H1 (cell line): ENCODE results near the gene CGREF1. TPM values are rescaled to one million over a fixed set of nuclear protein-coding genes. Genes with fewer than 3 reads are reported as not detected.

Source experiments
- CTCF ChIA-PET: fragments of 300-600 bp; sonication (Branson Sonifier 250); formaldehyde crosslinking; loops from one replicate; lab custom pipeline; 2021; ENCODE audit not compliant: partially characterized antibody; lab: Charles Lee
- POLR2A ChIA-PET: fragments of 300-600 bp; sonication (Branson Sonifier 250); formaldehyde crosslinking; loops from one replicate; lab custom pipeline; 2021; ENCODE audit warnings: inconsistent platforms; ENCODE audit not compliant: partially characterized antibody; lab: Charles Lee
- DNase-seq, 2 experiments: peaks; one replicate each; pipeline versions ENCODE4 v3.0.0 to v3.0.0-alpha.2; 2010 to 2022; ENCODE audit warnings: low spot score in 2 of 2, low read depth in 1 of 2, mixed read lengths in 1 of 2
- FAIRE-seq: peaks from 2 replicates; lab custom pipeline; 2011; peaks lifted over from hg19 to GRCh38; lab: Jason Lieb, UNC
- H2AFZ ChIP-seq: 2 replicates; pipeline ENCODE4 v1.8.1; 2012; ENCODE audit warnings: low read length, inconsistent platforms
- H2AK5ac ChIP-seq: 2 replicates; pipeline ENCODE4 v1.6.1; 2013; ENCODE audit warnings: low read depth, low read length
- H2BK120ac ChIP-seq: replicated peaks from 2 replicates; pipeline ENCODE3; 2013; ENCODE audit warnings: low read depth, low read length, inconsistent platforms
- H2BK12ac ChIP-seq: 2 replicates; pipeline ENCODE4 v1.6.1; 2013; ENCODE audit warnings: low read depth, low read length
- H2BK15ac ChIP-seq: 2 replicates; pipeline ENCODE4 v1.6.1; 2013; ENCODE audit warnings: low read length
- H2BK20ac ChIP-seq: 2 replicates; pipeline ENCODE4 v1.6.1; 2013; ENCODE audit warnings: low read length
- H2BK5ac ChIP-seq: 2 replicates; pipeline ENCODE4 v1.6.1; 2013; ENCODE audit warnings: low read depth, low read length
- H3K14ac ChIP-seq: 2 replicates; pipeline ENCODE4 v1.6.1; 2013; ENCODE audit warnings: inconsistent platforms; ENCODE audit not compliant: insufficient read length
- H3K18ac ChIP-seq: 2 replicates; pipeline ENCODE4 v1.6.1; 2013; ENCODE audit warnings: low read length; ENCODE audit errors: extremely low read depth
- H3K23ac ChIP-seq: 2 replicates; pipeline ENCODE4 v1.6.1; 2013; ENCODE audit warnings: inconsistent platforms; ENCODE audit not compliant: insufficient read length
- H3K23me2 ChIP-seq: 2 replicates; pipeline ENCODE4 v1.6.1; 2013; ENCODE audit warnings: low read depth, low read length
- H3K27ac ChIP-seq: 2 replicates; pipeline ENCODE4 v1.6.1; 2011; ENCODE audit warnings: low read depth, low read length, inconsistent platforms
- H3K27me3 ChIP-seq, 4 experiments: replicated peaks in 1 of 4; 1 replicate in 1 of 4; 2 replicates in 3 of 4; pipeline versions ENCODE4 v1.6.1 to v1.8.1; 2011 to 2013; ENCODE audit warnings: low read length in 3 of 4, mild to moderate bottlenecking in 3 of 4, inconsistent platforms in 2 of 4, mixed read lengths in 2 of 4, moderate library complexity in 1 of 4; ENCODE audit not compliant: control insufficient read depth in 3 of 4, insufficient read depth in 3 of 4; ENCODE audit errors: extremely low read depth in 1 of 4
- H3K36me3 ChIP-seq, 4 experiments: 2 replicates each; pipeline versions ENCODE4 v1.6.1 to v1.8.1; 2011 to 2013; ENCODE audit warnings: mild to moderate bottlenecking in 4 of 4, low read length in 3 of 4, moderate library complexity in 2 of 4, control low read depth in 1 of 4, inconsistent platforms in 1 of 4; ENCODE audit not compliant: insufficient read depth in 4 of 4, control insufficient read depth in 2 of 4
- H3K4ac ChIP-seq: replicated peaks from 2 replicates; pipeline ENCODE3; 2013; ENCODE audit warnings: low read length, low read depth, mixed read lengths, inconsistent platforms; ENCODE audit not compliant: insufficient read length
- H3K4me1 ChIP-seq, 4 experiments: replicated peaks in 1 of 4; 1 replicate in 1 of 4; 2 replicates in 3 of 4; pipeline versions ENCODE4 v1.6.1 to v1.8.1; 2011 to 2013; ENCODE audit warnings: low read length in 3 of 4, inconsistent platforms in 2 of 4, mixed read lengths in 1 of 4; ENCODE audit not compliant: insufficient read depth in 4 of 4, control insufficient read depth in 3 of 4
- H3K4me2 ChIP-seq, 2 experiments: 2 replicates each; pipeline versions ENCODE4 v1.6.1 to v1.8.1; 2011 to 2013; ENCODE audit warnings: low read depth in 2 of 2, low read length in 2 of 2, control low read depth in 1 of 2, inconsistent platforms in 1 of 2, mild to moderate bottlenecking in 1 of 2; ENCODE audit not compliant: insufficient read depth in 1 of 2
- H3K4me3 ChIP-seq, 4 experiments: fragments of 200-600, 300-600 bp in 1 of 4; sonication (generic), shearing (Covaris generic), sonication (Bioruptor Twin) in 1 of 4; 2 replicates each; pipeline versions ENCODE4 v1.5.1 to v1.8.1; 2011 to 2016; ENCODE audit warnings: low read length in 4 of 4, low read depth in 3 of 4, control low read depth in 2 of 4, inconsistent platforms in 2 of 4, mild to moderate bottlenecking in 2 of 4, mixed read lengths in 1 of 4, moderate library complexity in 1 of 4; ENCODE audit not compliant: insufficient read depth in 2 of 4; ENCODE audit errors: extremely low read depth in 1 of 4
- H3K56ac ChIP-seq: replicated peaks from 2 replicates; pipeline ENCODE3; 2013; ENCODE audit warnings: low read depth, mild to moderate bottlenecking, mixed read lengths, low read length, inconsistent platforms; ENCODE audit not compliant: insufficient read length
- H3K79me1 ChIP-seq: 2 replicates; pipeline ENCODE4 v1.6.1; 2013; ENCODE audit warnings: low read depth, low read length, control low read depth
- H3K79me2 ChIP-seq, 2 experiments: 2 replicates each; pipeline versions ENCODE4 v1.6.1 to v1.8.1; 2012 to 2013; ENCODE audit warnings: low read length in 2 of 2, mild to moderate bottlenecking in 2 of 2, inconsistent platforms in 1 of 2; ENCODE audit not compliant: insufficient read depth in 2 of 2, control insufficient read depth in 1 of 2
- H3K9ac ChIP-seq, 4 experiments: replicated peaks in 1 of 4; 1 replicate in 1 of 4; 2 replicates in 3 of 4; pipeline versions ENCODE4 v1.6.1 to v1.8.1; 2011 to 2013; ENCODE audit warnings: low read depth in 3 of 4, low read length in 3 of 4, control low read depth in 2 of 4, mild to moderate bottlenecking in 2 of 4, moderate library complexity in 2 of 4, inconsistent platforms in 1 of 4; ENCODE audit errors: extremely low read depth in 1 of 4
- H3K9me3 ChIP-seq, 2 experiments: 2 replicates each; pipeline versions ENCODE4 v1.6.1 to v1.8.1; 2012 to 2013; ENCODE audit warnings: mild to moderate bottlenecking in 2 of 2, moderate library complexity in 2 of 2, control low read depth in 1 of 2, inconsistent platforms in 1 of 2, low read depth in 1 of 2, low read length in 1 of 2, mixed read lengths in 1 of 2; ENCODE audit not compliant: insufficient read depth in 2 of 2
- H4K20me1 ChIP-seq, 2 experiments: replicated peaks in 1 of 2; 2 replicates each; pipeline versions ENCODE3 to v1.8.1; 2011 to 2013; ENCODE audit warnings: inconsistent platforms in 2 of 2, low read length in 2 of 2, mild to moderate bottlenecking in 1 of 2; ENCODE audit not compliant: insufficient read depth in 2 of 2, control insufficient read depth in 1 of 2
- H4K5ac ChIP-seq: 2 replicates; pipeline ENCODE4 v1.6.1; 2013; ENCODE audit warnings: low read length, low read depth, mixed read lengths, inconsistent platforms; ENCODE audit not compliant: insufficient read length
- H4K8ac ChIP-seq: 2 replicates; pipeline ENCODE4 v1.8.0; 2013; ENCODE audit warnings: mild to moderate bottlenecking, moderate library complexity, low read length, inconsistent platforms; ENCODE audit not compliant: insufficient read depth; ENCODE audit errors: extremely low read depth
- H4K91ac ChIP-seq: replicated peaks from 2 replicates; pipeline ENCODE3; 2013; ENCODE audit warnings: low read length, mixed read lengths, inconsistent platforms; ENCODE audit not compliant: insufficient read length
- POLR2A ChIP-seq, 2 experiments: IDR thresholded peaks; 1 replicate in 1 of 2; 2 replicates in 1 of 2; pipeline ENCODE4 v1.6.1; 2011; ENCODE audit warnings: low read depth in 2 of 2, low read length in 2 of 2, mild to moderate bottlenecking in 2 of 2; ENCODE audit errors: control extremely low read depth in 1 of 2
- SIX5 ChIP-seq: IDR thresholded peaks from 2 replicates; pipeline ENCODE4 v1.6.1; 2011; ENCODE audit warnings: mild to moderate bottlenecking, low read depth, low read length
- WGBS, 2 experiments: shearing (Covaris generic) in 1 of 2; methylation state at CpG; one replicate each; pipeline versions ENCODE4 v1.1.6 to v1.1.7; 2013 to 2015; ENCODE audit warnings: low lambda C conversion rate in 2 of 2, mixed read lengths in 2 of 2, inconsistent platforms in 1 of 2, low coverage in 1 of 2, missing lambda C conversion rate in 1 of 2; ENCODE audit not compliant: insufficient replicate concordance in 2 of 2, insufficient coverage in 1 of 2, insufficient read length in 1 of 2; ENCODE audit errors: extremely low coverage in 1 of 2, missing lambda C conversion rate in 1 of 2; 5-methylcytosine and 5-hydroxymethylcytosine counted together
- polyA plus RNA-seq, 7 experiments: library from polyadenylated mRNA; depleted of rRNA in 3 of 7; stranded (reverse) in 5 of 7; unstranded in 2 of 7; fragments of >200 nt in 5 of 7; fragments of 200-250 nt in 2 of 7; gene quantifications; 1 replicate in 5 of 7; 2 replicates in 1 of 7; 4 replicates in 1 of 7; pipeline versions ENCODE4 v1.2.1 to v1.2.3, GENCODE V29; 2011 to 2013; ENCODE audit warnings: missing spikeins in 2 of 7, mixed read lengths in 2 of 7
- total RNA-seq: library from RNA; stranded (reverse); fragmentation: NEBNext Ultra II Directional; extraction: Animal tissue kit (Norgen Biotek cat#: 25700); gene quantifications from 2 replicates; pipeline ENCODE4 v1.2.1, GENCODE V29; 2021

Gene CGREF1
- total and polyA plus RNA-seq, 2 of the 8 experiments (the other 6 are each of a cell fraction or from before 2014, with no cell fraction given), result 2.5 to 3.4 TPM

GRCh38 chr2:27058210-27058609 lies 60.7 kb downstream of the CGREF1 start:
- Histone ChIP-seq H4K91ac (no peak overlapping the region), H3K23ac (no peak overlapping the region), H3K4ac (no peak overlapping the region), H3K4me3 (no peak overlapping the region), H3K4me1 (no peaks in the 10 kb centered on the region), H2BK120ac (no peak overlapping the region), H3K14ac (no peak overlapping the region), H3K4me2 (no peak overlapping the region), H2BK12ac (no peak overlapping the region), H4K8ac (no peak overlapping the region), H3K9ac (no peak overlapping the region), H3K9me3 (no peaks in the 10 kb centered on the region), H3K27me3 (no peaks in the 10 kb centered on the region), H4K20me1 (peaks cover 2 to 7% of the 10 kb centered on the region in 2 experiments), H3K79me2 (no peaks in the 10 kb centered on the region), H3K36me3 (peaks cover 17 to 56% (median 28%) of the 10 kb centered on the region in 4 experiments), H3K27ac (no peak overlapping the region), H2AK5ac (no peak overlapping the region), H3K56ac (no peak overlapping the region), H2BK5ac (no peak overlapping the region), H3K79me1 (no peaks in the 10 kb centered on the region), H4K5ac (no peak overlapping the region), H3K23me2 (no peaks in the 10 kb centered on the region), H2BK15ac (no peak overlapping the region), H2BK20ac (no peak overlapping the region), H2AFZ (no peak overlapping the region), H3K18ac (no peak overlapping the region)
- DNase-seq (no peak), FAIRE-seq (no peak)
- TF ChIP-seq SIX5, result no peak
- TF ChIP-seq POLR2A (IDR thresholded peaks at IDR 0.05; ENCODE audit: control extremely low read depth in 1 of 2, low read depth in 2 of 2, low read length in 2 of 2), result 0 out of 3 replicates have a peak, but pooled peaks of 1 of the 2 experiments have one; percentile 13
- ChIA-PET CTCF (interaction anchor here (0.8 to 18.3 kb wide), 6 partner anchors 9 to 76 kb away, joined by 3 to 160 read pairs (median 3); partner anchors contain the start of genes EMILIN1, KHK, OST4 and PREB), POLR2A (interaction anchor here (0.6 to 19.3 kb wide), 6 partner anchors 2 to 397 kb away, joined by 3 to 441 read pairs (median 4); partner anchors contain the start of genes AGBL5 and OST4)
- 89% methylated on average over 10 of the region's 10 CpGs; no CpG with 5 or more reads in 1 of the 2 experiments for WGBS, 2 experiments
